NCI-H187 (cell line): ENCODE results near the gene PTPRM.

ENCODE experiments used
- DNase-seq, 2 experiments: peaks; one replicate each; lab custom pipeline; 2025; lab: John Stamatoyannopoulos, UW

PTPRM gene

DNA sequence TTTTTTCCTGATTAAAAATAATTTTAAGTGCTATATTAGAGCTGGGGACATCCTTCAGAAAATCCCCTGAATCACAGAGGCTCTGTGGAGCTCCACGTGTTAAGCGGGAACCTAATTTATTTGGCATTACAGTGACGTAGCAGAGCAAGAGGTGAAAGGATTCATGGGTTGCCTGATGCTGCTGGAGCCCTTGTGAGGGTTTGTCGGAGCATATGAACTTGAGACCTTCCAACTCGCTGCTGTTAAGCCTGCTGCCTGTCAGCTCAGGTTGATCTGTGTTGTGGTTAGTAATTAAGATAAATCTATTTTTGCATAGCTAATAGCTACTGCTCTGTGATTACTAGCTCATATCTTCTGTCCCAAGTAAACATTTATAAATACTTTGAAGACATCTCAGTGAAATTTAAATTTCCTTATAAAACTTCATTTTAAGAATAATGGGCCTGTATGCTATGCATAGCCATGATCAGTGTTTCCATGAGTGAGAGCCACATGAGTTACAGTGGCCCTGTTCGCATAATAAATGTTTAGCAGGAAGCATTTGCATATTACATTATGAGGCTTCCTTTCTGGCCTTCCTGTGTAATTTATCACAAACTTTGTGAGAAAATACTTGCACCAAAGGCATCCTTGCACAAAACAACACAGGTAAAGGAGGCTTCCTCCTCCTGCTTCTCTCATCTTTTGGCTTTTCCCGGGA, 438.9 kb downstream of the PTPRM start:
- no peak for DNase-seq

DNA sequence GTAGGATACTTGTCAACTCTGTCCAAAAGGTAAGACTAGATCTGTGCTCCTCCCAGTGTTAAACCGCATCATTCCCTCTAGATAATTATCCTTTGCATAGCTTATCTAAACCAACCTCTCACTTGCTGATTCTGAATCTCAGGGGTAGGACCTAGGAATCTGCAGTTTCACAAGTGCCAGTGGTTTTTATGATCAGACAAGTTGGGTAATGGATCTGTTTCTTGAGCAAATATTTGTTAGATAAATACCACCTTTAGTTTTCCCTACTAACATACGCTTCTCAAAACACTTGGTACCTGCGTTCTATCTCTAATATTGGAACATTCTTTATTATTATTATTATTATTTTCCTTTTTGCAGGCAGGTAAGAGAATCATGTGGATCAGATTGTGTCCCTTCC, 439.9 kb downstream of the PTPRM start:
- no peak for DNase-seq

DNA sequence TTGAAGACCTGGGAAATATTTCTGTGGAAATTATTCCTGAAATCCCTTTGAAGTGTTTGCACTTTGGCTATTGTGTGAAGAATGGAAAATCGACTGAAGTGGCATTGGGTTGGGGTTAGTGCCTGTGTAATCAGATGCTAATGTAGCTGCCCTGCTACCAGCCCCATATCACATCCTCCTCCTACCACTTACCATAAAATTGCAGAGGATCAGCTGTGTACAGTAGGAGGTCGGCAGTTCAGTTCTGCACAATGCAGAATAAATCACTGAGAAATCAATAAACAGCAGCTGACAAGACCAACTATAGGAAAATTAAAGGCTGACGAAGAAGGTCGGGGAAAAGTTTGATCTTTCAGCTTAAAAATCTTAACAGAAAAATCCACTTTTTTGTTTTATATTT, 440.9 kb downstream of the PTPRM start:
- peak; percentile 3 to 29 for DNase-seq

DNA sequence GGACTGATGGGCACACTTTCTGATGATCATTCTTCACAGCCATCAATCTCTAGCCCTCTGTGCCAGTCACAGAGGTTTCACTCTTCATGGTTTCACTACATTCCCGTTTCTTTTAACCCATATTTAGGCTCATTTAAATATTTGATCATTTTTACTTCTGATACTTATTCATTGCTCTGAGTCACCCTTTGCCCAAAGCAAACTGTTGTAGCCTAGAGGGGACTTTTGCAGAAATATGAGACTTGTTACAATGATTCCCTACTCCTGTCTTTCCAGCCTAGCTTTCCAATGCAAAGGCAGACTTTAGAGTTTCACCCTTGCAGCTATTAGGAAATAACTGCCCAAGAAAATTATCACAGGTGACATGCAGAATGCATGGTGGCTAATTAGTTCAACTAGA, 444.2 kb downstream of the PTPRM start:
- DNase-seq = no peak

DNA sequence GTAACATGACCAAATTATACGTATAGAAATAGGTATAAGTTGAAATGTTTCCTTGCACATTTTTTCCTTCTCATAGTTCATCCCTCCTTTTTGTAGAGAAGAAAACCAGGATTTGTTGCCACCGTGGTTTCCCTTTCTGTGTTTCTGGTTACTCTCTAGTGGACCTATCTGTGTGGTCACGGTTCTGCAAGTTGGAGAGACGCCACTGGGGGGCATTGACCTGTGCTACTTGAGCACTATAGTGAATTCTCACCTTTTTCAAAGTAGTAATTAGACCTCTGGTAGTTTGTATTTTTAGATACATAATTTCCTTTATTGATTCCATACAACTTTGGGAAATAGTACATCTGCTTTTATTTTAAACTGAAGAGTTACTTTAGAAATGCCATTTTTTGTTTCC, 444.8 kb downstream of the PTPRM start:
- DNase-seq = no peak

DNA sequence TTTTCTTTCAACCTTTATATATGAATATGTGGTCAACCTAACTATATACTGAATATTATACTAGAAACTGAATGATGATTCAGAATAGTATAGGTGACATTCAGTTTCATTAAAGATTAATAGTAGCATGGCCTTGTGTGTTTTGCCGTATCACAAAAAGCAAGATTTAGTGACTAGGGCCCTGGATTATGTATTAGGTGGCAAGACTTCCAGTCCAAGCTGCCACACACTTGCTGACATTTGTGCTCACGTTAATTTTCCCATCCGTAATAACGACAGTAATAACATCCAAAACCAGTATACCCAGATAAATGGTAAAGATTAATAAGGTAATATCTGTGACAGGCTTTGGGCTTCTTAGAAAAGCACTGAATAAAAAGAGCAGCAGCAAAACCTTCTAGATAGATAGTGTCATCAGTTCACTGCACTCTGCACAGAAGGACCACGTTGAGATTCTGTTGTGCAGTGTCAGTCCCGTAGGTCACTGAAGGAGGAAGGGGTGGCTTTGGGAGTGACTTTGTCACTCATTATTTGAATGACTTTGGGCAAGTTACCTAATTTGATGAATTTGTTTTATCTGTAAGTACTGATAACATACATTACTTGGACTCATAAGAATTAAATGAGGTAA, 451.7 kb downstream of the PTPRM start:
- no peak for DNase-seq

DNA sequence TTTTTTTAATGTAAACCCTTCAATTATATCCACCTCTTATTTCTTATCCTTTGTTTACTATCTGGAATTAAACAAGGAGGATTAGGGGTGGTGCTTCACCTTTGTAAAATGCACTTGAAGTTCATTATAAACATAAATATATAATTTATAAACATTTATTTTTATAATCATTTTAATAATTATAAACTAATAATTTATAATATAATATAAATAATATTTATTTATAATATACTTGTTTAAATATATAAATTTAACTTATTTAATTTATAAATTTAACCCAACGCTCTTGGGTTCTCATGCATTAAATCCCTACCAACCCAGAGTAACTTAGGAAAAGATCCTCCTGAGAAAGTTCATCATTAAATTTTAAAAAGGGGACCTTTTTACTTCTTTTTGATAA, 452.5 kb downstream of the PTPRM start:
- DNase-seq = no peak

DNA sequence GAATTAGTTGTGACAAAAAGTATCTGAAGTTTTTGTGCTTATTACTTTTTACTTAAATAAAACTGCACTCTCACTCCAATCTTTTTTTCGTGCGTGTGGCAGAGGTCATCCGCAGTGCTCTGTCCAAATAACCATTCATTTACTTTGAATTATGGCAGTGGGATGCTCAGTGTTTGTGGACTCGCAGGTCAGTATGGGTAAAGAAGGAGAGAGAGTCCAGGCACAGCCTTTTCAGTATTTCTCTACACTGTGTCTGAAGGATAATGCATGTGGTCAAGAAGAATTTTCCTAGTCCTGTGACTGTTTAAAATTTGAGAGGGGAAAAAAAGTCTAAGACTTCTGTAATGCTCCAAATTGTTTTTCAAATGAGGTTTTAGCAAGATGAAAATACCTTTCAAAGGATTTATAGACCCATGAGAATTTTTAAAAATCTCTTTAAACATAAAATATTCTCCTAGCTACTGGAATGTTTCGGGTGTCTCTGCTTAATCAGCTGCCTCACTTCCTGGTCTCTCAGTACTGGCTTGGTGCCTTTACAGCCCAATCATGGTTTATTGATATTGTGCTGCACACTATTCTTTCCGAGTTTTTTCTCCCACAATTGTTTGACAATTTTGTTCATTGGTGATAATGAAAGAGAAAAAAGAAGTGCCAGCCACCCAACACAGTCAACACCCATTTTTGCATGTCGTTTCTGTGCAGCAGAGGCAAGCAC, 453.2 kb downstream of the PTPRM start:
- DNase-seq = no peak

DNA sequence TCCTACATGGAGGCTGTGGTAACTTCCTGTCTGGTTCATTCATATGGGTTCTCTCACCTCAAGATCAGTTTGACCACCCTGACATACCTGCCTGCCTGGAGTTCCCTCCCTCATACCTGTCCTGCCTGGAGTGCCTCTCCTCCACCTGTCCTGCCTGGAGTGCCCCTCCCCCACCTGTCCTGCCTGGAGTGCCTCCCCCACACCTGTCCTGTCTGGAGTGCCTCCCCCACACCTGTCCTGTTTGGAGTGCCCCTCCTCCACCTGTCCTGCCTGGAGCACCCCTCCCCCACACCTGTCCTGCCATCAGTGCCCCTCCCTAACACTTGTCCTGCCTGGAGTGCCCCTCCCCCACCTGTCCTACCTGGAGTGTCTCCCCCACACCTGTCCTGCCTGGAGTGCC, 461.9 kb downstream of the PTPRM start:
- no peak for DNase-seq

DNA sequence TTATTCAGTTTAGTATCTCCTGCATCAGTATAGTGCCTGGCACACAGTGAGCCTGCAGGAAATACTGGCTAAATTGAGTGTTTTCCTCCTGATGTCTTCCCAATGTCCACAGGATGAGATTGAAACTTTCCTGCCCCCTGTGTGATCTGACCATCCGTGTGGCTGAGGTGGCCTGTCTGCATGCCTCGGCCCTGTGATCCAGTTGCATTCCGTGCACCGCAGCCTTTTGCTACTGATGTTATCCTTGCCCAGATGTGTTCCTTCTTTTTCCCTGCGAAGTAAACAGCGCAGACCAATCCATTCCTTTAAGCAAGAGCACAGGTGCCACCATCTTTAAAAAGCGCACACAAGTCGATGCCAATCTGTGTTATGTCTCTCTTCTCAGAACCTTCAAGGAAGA, 462.6 kb downstream of the PTPRM start:
- DNase-seq = no peak

DNA sequence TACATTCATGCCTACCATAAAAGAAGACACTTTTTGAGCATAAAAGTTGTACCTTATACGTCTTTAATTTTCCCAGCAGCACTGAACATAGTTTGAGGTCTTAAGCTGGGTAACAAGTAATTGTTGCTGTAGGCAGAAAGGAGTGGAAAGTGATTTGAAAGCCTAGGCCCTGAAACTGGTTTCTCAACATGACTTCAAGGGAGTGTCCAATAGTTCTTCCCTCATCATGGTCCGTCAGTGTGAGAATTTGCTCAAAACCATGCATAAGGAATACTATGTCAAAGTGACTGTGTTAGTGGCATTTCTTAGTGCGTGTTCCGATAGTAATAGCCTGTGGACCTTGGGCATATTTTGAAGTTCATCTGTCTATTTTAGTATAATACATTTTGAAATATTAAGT, 463.1 kb downstream of the PTPRM start:
- DNase-seq = no peak

DNA sequence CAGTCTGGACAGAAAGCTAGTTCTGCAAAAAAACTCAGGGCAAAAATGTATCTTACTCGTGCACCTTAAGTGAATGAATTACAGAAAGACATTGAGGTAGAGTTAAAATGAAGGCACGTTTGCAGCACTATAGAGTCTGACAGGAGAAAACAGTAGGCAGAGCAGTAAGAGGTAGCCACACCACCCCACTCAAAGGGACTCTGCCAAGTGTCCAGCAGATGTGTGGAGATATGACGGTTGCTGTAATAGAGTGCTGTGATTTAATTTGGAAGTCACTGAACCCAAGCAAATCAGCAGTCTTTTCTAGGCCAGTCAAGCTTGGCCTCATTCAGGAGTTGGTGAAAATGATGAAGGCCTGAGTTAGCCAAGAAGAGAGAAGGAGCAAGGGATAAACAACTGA, 464.4 kb downstream of the PTPRM start:
- DNase-seq = no peak

DNA sequence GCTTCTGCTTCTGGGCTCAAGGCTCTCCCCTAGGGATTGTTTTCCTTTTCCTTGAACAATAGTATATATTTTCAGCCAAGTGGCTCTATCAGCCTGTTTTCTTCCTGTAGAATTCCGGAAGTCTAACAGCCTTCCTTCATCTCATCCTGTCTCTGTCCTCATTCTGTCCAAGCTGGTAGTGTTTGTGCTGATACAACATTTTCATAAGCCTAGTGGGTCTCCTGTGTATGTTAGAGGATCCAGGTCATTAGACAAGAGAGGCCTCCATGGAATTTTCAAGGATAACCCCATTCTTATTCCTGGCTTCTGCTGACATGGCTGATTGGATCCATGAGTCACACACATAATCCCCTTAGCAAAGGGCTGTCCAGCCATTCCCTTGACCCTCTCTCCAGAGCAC, 467.6 kb downstream of the PTPRM start:
- DNase-seq = no peak

DNA sequence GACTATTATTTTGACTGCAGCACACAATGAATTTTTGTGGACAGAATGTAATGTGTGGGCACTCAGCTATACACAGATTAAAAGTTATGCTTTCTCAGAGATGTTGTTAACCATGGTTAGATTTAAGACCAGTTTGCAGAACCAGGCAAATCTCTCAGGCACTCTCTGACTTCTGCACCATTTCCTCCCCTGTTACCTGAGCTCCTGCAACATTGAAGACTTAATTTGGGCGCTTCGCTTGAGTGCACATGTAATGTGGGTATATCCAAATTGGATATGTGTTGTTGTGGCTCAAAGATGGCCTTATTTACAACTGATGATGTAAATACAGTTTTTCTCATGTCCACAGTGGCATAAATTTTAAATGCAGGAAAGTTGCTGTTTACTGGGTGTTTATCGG, 469.4 kb downstream of the PTPRM start:
- DNase-seq = no peak

DNA sequence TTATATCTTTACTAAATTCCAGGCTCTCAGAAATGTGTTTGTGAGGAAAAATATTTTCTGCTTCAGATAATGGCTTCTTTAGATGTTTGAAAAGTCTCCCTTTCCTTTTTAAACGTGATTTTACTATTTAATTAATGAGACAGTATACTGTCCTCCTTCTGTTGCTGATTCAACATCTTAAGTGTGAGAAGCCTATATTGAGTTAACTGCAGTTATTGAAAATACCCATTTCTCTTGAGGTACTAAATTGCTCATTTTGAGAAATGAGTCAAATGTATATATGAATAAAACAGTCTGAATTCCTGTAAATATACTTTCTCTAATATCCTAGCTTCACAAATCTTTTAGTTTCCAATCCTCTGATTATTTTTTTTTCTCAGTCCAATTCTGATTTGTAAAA, 470.2 kb downstream of the PTPRM start:
- no peak for DNase-seq

DNA sequence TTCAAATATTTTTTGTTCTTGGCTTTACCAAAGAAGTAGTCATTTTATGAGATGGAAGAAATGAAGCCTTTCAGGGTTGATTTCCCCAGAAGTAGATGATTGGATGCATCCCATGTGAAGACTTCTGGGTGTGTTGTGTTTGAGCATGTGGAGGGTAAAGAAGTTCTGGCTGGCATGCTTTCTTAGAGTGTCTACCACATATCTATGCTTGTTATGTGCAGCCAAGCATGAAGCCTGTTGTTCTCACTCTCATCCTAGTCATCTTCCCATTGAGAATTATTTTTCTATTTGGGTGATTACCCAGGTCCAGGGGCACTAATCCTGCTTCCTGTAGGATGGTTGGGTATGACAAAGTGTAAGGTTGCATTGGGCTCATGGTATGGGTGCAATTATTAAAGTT, 472.9 kb downstream of the PTPRM start:
- DNase-seq = no peak

DNA sequence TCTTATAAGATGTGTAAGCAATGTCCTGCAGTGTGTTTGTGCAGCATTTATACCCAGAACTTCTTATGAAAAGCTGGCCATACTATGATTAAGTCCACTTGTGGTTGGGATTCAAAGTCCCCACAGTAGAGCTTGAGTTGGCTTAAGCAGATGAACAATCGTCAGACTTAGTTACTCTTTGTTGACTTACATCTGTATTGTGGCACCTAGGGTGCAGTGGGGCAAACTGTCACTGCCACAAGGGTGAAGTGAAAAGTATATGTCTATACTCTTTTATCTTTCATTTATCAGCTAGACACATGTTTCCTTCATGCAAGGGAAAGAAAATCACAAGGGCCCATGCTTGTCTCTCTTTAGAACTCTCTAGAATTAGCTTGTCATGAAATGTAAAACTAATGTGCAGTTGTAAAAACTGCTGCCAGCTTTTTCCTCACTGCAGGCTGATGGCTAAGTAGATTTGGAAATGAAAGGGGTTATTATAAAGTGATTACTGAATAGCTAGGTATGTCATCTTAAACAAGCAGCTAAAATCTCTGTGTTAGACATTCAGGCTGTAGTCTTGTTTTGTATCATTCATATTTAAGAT, 474.5 kb downstream of the PTPRM start:
- no peak for DNase-seq

DNA sequence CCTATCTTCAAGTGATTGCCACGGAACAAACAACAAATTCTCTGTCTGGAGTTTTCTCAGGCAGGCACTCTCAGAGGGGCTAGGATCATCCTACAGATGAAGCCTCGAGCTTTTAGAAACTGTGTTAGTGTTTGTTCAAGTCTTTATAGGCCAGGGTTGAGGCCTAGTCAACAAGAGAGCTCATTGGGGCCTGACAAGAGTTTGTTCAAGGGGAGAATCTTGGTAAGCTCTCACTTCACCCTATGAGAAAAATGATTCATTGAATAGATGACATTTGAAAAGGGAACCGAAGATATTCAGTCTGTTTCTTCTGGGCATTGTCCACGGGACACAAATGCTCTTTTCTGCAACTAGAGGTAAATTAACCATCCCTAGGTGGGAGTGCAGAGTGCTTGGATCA, 476.9 kb downstream of the PTPRM start:
- DNase-seq = no peak

DNA sequence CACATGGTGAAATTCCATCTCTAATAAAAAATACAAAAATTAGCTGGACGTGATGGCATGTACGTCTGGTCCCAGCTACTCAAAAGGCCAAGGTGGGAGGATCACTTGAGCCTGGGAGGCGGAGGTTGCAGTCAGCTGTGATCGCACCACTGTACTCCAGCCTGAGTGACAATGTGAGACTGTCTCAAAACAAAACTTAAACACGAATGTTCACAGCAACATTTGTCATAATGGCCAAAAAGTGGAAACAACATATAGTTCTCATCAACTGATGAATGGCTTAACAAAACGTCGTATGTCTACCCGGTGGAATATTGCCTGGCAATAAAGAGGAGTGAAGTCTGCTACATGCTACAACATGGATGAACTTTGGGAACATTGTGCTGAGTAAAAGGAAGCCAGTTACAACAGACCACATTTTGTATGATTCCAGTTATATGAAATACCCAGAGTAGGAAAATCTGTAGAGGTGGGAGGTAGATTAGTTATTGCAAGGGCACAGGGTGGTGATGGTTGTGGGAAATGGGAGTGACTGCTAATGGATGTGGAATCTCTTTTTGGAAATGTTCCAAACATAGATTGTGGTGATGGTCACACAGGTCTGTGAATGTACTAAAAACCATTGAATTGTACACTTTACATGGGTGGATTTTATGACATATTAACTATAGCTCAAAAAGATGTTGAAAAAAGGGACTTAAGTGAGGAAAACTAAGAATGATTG, 478.2 kb downstream of the PTPRM start:
- no peak for DNase-seq

DNA sequence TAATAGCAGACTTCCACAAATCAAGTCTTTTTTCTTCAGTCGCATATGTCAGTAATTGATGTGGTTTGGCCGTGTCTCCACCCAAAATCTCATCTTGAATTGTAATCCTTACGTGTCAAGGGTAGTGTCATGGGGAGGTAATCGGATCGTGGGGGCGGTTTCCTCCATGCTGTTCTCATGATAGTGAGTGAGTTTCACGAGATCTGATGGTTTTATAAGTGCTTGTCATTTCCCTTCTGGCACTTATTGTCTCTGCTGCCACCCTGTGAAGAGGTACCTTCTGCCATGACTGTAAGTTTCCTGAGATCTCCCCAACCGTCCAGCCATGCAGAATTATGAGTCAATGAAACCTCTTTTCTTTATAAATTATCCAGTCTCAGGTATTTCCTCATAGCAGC, 478.8 kb downstream of the PTPRM start:
- DNase-seq = no peak

DNA sequence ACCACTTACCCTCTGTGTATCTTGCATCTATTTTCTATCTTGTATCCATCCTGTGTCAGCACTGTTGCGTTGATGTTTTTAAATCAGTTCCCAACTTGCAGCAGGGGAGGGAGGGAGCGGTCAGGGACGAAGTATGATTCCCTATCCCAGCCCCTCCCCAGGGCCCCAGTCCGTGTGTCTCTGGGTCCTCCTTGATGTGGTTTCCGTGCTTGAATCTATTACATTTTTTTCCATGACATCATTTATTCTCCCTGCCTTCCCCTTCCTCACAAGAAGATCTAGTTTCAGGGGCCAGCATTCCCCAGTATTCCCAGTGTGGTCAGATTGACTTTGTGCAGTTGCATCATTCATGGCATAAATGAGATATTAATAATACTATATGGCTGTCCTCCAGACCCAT, 479.3 kb downstream of the PTPRM start:
- no peak for DNase-seq

DNA sequence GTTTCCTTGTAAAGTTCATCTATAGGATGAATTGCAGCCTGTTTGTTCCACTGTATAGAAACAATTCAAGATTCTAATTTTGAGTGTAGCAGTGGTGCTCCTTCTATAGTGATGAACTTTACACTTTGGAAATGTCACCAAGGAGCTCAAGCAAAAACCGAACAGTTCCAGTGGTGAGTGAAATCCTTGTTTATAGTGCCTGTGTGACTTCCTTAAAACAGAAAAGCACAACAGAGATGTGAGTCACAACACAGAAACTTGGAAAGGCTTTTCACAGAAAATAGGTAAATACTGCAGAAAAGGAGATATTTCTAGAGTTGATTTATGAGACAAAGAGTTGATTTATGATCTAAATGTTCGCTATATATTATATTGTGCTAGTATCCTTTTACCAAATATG, 482.0 kb downstream of the PTPRM start:
- DNase-seq = no peak
